GM11168 (cell line): Measurements from ENCODE around the gene CACNG5.
"Not testable (repeated sequence)": the region's sequence is repeated elsewhere in the genome, so short reads cannot be mapped to it uniquely, and the experiment has no call there.

Source experiments
- in situ Hi-C: fragments of 300-500 bp; cut with MboI; formaldehyde crosslinking; loops from one replicate; pipeline ENCODE4 v1.12.0; 2022; ENCODE audit warnings: low sequenced_read_pairs; ENCODE audit not compliant: unreplicated experiment

The CACNG5 gene

GRCh38 chr17:66900126-66901010 lies 65.5 kb downstream of the CACNG5 start:
- in situ Hi-C loops = no loop called here

GRCh38 chr17:66903296-66903695 lies 68.4 kb downstream of the CACNG5 start:
- in situ Hi-C loops = not testable (repeated sequence)

GRCh38 chr17:66903781-66904180 lies 68.9 kb downstream of the CACNG5 start:
- in situ Hi-C loops = no loop called here

GRCh38 chr17:66904760-66905624 lies 70.1 kb downstream of the CACNG5 start:
- in situ Hi-C loops = loop anchor here (5.0 kb wide), 1 partner anchor 188 kb away; no protein-coding TSS in a partner anchor

GRCh38 chr17:66906321-66907278 lies 71.7 kb downstream of the CACNG5 start:
- in situ Hi-C loops = loop anchor here (5.0 kb wide), 1 partner anchor 189 kb away; no protein-coding TSS in a partner anchor

- in situ Hi-C loops = loop anchor here (5.0 kb wide), 1 partner anchor 193 kb away; no protein-coding TSS in a partner anchor
Observed at GRCh38 chr17:66909804-66910373, 75.0 kb downstream of the CACNG5 start.

GRCh38 chr17:66910651-66911285 lies 75.9 kb downstream of the CACNG5 start:
- in situ Hi-C loops = no loop called here

- in situ Hi-C loops = no loop called here
Observed at GRCh38 chr17:66915204-66915611, 80.3 kb downstream of the CACNG5 start.

- in situ Hi-C loops = no loop called here
Observed at GRCh38 chr17:66915792-66916191, 80.9 kb downstream of the CACNG5 start.

GRCh38 chr17:66916946-66917345 lies 82.0 kb downstream of the CACNG5 start:
- in situ Hi-C loops = no loop called here

GRCh38 chr17:66918896-66919295 lies 84.0 kb downstream of the CACNG5 start:
- in situ Hi-C loops = no loop called here

- in situ Hi-C loops = no loop called here
Observed at GRCh38 chr17:66920435-66920834, 85.5 kb downstream of the CACNG5 start.

GRCh38 chr17:66920950-66921349 lies 86.0 kb downstream of the CACNG5 start:
- in situ Hi-C loops = no loop called here

GRCh38 chr17:66923886-66924285 lies 89.0 kb downstream of the CACNG5 start:
- in situ Hi-C loops = no loop called here

- in situ Hi-C loops = no loop called here
Observed at GRCh38 chr17:66925811-66926500, 91.0 kb downstream of the CACNG5 start.

- in situ Hi-C loops = no loop called here
Observed at GRCh38 chr17:66928949-66929348, 94.0 kb downstream of the CACNG5 start.

- in situ Hi-C loops = no loop called here
Observed at GRCh38 chr17:66929591-66929990, 94.7 kb downstream of the CACNG5 start.

- in situ Hi-C loops = no loop called here
Observed at GRCh38 chr17:66930933-66931332, 96.0 kb downstream of the CACNG5 start.
